NCI-H510A (cell line): ENCODE measurements around the gene TMEM131L.

Experiments used
- DNase-seq: peaks from one replicate; lab custom pipeline; 2025; lab: John Stamatoyannopoulos, UW

The TMEM131L gene

DNA sequence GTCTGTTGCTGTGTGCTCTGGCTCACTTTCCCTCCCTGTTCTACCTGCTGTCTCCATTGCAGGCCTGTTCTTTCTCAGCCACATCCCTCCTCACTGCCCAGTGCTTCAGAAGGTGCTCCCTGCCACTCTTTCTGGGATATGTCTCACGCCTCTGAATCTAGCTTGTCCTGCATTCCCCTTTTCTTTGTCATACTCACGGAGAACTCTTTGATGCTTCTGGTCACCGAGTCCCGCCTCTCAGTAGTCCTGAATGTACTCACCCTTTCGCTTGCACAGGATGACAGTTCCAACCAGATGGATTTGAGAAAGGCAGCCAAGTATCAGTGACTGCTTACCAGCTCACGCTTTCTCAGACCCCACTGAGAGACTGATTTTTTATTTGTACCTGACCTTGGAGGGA is 152.7 kb downstream of the TMEM131L start:
- DNase-seq: no peak

- DNase-seq: no peak
These were observed 153.7 kb downstream of the TMEM131L start for GRCh38 chr4:153619811-153620210.

- DNase-seq: no peak
These were observed 154.2 kb downstream of the TMEM131L start for GRCh38 chr4:153620352-153620751.

GRCh38 chr4:153622093-153622492 is 155.9 kb downstream of the TMEM131L start:
- DNase-seq: no peak

GRCh38 chr4:153622778-153623240 is 156.6 kb downstream of the TMEM131L start:
- no peak for DNase-seq

- no peak for DNase-seq
These were observed 157.3 kb downstream of the TMEM131L start for GRCh38 chr4:153623491-153623890.

DNA sequence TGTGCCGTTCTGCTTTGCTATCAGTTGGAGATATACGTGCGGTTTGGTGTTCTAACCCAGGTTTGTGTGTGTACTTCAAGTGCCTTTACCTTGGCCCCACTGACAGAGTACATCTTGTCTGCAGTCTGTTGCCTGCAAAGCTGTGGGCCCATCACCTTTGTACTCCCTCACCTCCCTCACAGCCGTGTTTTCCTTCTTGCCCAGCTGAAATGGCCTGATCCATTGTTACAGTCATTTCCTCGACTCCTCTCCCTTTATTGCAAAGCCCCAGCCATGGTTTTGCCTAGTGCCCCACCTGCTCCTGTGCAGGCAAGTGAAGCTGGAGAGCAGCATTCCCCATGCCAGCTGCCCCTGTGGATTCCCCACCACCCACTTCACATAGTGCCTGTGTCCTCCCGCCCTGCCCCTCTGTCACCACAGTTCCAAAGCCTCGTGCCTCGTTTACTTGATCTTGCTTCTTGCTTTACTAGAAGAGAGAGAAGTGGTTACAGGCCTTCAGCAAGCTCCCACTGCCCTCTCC is 162.7 kb downstream of the TMEM131L start:
- DNase-seq: no peak

- DNase-seq: no peak
These were observed 163.6 kb downstream of the TMEM131L start for GRCh38 chr4:153629776-153630175.

- no peak for DNase-seq
These were observed 168.7 kb downstream of the TMEM131L start for GRCh38 chr4:153634738-153635353.

DNA sequence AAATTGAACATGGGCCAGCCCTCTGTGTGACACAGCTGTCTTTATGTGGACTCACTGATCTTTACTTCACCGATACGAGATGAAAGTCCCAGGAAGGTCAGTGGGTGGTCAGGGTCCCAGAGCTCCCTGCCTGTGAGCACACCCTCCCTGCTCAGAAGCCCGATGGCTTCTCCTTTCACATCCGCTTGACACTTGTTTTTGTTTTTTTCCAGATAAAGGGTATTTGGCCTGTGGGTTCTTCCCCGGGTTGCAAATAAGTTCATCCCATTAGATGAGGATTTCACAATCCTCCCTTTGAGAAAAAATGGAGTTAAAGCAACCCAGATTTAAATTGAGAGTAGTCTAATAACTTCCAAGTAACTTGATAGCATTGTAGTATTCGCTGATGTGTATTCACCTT is 169.7 kb downstream of the TMEM131L start:
- no peak for DNase-seq

DNA sequence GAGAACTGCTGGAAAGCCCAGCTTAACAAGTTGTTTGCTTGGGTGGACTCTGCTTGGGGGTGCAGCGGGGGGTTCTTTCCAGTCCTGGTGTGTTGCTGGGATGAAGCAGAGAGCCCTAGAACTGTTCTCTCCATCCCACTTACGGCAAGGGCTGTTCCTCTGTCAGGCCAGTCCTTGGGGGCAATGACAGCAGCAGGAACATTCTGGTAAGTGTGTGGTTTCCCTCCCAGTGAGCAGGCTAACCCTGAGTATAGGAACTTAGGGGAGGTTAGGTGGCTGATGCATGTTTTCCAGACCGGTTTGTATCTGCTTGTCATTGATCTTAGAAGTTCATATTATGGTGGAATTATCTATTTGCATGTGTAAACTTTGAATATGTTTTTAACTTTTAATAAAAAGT is 171.0 kb downstream of the TMEM131L start:
- no peak for DNase-seq

DNA sequence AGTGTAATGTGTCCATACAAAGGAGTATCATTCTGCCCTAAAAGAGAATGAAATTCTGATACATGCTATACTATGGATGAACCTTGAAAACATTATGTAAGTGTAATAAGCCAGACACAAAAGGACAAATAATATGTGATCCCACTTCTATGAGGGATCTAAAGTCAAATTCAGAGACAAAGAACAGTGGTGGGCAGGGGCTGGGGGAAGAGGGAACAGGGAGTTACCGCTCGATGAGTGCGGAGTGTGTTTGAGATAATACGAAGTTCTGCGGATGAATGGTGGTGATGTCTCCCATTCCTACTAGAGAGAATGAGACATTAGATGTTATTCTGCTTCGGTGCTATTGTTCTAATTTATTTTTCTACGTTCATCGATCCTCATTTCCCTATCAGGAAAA is 171.9 kb downstream of the TMEM131L start:
- no peak for DNase-seq

DNA sequence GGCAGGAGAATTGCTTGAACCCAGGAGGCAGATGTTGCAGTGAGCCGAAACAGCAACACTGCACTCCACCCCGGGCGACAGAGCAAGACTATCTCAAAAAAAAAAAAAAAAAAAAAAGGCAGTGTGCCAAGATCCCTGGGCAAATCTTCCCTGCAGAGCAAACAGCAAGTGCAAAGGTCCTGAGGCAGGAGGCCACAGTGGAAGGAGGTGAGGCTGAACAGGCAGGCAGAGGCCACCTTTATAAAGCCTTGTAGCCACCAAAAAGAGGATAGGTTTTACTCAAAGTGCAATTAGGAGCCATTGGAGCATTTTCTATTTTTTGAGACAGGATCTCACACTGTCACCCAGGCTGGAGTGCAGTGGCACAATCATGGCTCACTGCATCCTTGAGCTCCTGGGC is 172.8 kb downstream of the TMEM131L start:
- no peak for DNase-seq

GRCh38 chr4:153639833-153640802 is 174.0 kb downstream of the TMEM131L start:
- DNase-seq: no peak

- no peak for DNase-seq
These were observed 175.4 kb downstream of the TMEM131L start for GRCh38 chr4:153641532-153641931.

DNA sequence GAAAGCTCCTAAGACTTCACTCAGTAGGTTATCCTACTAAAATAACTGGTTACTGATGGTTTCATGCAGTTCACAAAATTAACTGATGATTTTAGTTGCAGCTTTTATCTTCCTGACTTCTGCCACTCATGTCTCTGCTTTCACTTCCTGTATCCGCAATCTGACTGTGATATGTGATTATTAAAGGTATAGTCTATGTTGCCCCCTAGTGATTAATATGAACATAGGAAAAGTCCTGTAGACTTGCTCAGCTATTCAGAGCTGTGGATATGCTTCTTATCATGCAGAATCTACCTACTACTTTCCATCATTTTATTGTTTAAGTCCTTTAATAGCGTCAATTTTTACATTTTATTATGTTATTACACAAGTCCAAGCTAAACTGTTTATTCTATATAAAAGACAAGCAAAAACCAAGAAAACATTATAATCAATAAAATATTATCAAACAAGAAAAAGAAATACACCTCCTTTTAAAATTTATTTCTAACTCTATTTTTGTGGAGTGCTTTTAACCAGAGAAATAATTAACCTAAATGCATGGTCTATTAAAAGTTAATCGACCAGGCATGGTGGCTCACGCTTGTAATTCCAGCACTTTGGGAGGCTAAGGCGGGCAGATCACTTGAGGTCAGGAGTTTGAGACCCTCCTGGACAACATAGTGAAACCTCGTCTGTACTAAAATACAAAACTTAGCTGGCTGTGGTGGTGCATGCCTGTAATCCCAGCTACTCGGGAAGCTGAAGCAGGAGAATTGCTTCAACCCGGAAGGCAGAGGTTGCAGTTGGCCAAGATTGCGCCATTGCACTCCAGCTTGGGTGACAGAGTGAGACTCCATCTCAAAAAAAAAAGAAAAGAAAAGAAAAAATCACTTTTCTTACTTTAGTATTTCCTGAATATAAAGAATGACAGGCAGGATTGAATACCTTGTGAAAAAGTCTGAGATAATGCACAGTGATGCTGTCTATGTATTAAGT is 177.5 kb downstream of the TMEM131L start:
- DNase-seq: no peak

DNA sequence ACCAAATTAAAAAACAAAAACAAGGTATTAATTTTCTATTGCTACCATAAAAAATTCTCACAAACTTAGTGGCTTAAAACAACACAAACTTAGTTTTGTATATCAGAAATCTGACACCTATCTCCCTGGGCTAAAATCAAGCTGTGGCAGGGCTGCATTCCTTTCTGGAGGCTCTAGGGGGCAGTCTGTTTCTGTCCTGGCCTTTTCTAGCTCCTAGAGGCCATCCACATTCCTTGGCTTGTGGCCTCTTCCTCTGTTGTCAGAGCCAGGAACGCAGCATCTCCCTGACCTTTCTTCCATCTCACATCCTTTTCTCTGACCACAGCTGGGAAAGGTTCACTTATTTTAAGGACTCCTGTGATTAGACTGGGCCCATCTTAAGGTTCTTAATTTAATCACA is 179.0 kb downstream of the TMEM131L start:
- DNase-seq: no peak

GRCh38 chr4:153646261-153646660 is 180.1 kb downstream of the TMEM131L start:
- no peak for DNase-seq

DNA sequence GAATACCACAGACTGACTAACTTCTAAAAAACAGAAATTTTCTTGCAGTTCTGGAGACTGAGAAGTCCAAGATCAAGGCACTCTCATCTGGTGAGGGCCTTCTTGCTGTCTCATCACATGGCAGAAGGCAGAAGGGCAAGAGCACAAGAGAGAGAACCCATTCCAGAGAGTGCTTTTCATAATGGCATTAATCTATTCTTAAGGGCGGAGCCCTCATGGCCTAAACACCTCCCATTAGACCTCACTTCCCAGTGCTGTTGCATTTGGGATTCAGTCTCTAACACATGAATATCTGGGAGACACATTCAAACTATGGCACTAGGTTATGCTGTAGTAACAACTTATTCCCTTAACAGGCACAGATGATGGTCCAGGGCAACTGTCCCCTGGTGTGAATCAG is 180.8 kb downstream of the TMEM131L start:
- no peak for DNase-seq

DNA sequence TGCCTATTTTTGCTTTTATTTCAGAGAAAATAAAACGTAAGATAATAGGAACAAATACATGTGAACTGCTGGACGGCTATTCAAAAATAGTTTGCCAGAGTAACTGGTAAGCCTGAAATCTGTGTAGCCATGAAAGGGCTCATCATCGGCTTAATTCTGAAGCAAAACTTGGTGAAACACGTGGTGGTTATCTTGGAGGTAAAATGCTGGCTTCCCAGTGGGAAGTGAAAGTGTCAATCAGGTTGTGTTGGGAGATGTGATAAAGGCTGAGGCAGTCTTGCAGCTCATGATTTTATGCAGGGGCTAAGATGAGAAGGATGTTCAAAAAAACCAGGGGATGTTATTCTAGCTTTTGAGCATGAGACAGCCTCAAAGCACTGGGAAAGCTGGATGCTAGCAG is 181.8 kb downstream of the TMEM131L start:
- no peak for DNase-seq

- no peak for DNase-seq
These were observed 183.4 kb downstream of the TMEM131L start for GRCh38 chr4:153649572-153649991.

DNA sequence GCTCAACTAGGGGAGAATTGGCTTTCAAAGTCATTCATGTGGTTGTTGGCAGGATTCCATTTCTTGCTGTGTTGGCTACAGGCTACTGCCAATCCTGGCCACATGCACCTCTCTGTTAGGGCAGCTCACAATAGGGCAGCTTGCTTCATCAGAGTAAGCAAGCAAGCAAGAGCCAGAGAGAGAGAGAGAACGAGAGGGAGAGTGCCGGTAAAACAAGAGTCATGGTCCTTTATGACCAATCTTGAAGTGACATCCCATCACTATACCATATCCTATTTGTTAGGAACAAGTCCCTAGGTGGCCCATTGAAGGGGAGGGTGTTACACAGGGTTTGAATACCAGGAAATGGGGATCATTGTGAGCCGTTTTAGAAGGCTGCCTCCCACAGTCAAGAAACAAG is 185.0 kb downstream of the TMEM131L start:
- no peak for DNase-seq
